H1 (cell line): ENCODE data around the gene ENDOD1.

Source experiments
- NANOG ChIP-seq: IDR thresholded peaks from 2 replicates; pipeline ENCODE4 v1.6.1; 2011; ENCODE audit warnings: low read length, low read depth, mild to moderate bottlenecking, inconsistent platforms; ENCODE audit not compliant: insufficient read depth, poor library complexity, severe bottlenecking
- RFX5 ChIP-seq: IDR thresholded peaks from 2 replicates; pipeline ENCODE4 v1.6.1; 2011; ENCODE audit warnings: low read depth, low read length, improper control_type of control experiment, borderline replicate concordance
- SIRT6 ChIP-seq: IDR thresholded peaks from one replicate; pipeline ENCODE4 v1.7.1; 2012; ENCODE audit warnings: low read length, inconsistent platforms

DNA sequence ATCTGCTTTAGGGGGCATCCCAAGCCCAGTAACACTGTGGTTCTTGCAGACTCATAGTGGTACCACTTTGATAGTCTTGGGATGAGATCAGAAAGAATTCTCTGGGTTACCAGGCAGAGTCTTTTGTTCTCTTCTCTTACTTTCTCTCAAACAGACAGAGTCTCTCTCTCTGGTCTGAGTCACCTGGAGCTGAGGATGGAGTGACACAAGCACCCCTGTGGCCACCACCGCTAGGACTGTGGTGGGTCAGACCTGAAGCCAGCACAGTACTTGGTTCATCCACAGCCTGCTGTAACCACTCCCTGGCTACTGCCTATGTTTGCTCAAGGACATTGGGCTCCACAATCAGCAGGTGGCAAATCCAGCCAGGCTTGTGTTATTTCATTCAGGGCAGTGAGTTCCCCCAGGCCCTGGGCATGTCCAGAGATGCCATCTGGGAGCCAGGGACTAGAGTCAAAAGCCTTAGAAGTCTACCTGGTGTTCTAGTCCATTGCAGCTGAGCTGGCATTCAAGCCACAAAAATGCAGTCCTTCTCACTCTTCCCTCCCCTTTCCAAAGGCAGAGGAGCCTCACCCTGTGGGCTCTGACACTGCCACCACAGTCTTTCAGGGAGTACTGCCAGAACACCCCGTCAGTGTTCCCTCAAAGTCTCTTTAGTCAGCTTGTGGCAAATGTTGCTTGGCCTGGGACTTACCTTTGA lies 29.9 kb downstream of the ENDOD1 start:
- no peak for TF ChIP-seq SIRT6
- TF ChIP-seq RFX5 = no peak
- TF ChIP-seq NANOG = no peak
